COR-L47 (cell line): ENCODE measurements around the gene PCBP3.
"Not testable (repeated sequence)": the region's sequence is repeated elsewhere in the genome, so short reads cannot be mapped to it uniquely, and the experiment has no call there.

ENCODE experiments used
- DNase-seq: peaks from one replicate; lab custom pipeline; 2025; lab: John Stamatoyannopoulos, UW

PCBP3 gene

DNA sequence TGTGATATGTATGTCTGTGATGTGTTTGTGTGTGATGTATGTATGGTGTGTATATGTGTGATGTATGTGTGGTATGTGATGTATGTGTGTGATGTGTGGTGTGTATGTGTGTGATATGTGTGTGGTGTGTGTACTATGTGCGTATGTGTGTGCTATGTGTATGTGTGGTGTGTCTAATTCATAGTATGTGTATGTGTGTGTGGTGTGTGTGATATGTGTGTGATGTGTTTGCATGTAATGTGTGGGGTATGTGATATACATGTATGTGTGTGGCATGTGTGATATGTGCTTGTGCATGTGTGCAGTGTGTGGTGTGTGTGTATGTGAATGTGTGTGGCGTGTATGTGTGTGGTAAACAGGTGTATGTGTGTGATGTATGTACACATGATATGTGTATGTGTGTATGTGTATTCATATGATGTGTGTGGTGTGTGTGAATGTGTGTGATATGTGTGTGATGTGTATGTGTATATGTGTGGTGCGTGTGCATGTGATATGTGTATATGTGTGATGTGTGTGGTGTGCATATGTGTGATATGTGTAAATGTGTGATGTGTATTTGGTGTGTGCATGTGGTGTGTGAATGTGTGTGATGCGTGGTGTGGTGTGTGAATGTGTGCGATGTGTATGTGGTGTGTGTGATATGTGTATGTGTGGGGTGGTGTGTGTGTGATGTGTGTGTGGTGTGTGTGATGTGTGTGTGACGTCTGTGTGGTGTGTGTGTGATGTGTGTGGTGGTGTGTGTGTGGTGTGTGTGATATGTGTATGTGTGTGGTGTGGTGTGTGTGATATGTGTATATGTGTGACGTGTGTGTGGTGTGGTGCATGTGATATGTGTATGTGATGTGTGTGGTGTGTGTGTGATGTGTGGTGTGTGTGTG lies 8.0 kb upstream of the PCBP3 start:
- DNase-seq: no peak

DNA sequence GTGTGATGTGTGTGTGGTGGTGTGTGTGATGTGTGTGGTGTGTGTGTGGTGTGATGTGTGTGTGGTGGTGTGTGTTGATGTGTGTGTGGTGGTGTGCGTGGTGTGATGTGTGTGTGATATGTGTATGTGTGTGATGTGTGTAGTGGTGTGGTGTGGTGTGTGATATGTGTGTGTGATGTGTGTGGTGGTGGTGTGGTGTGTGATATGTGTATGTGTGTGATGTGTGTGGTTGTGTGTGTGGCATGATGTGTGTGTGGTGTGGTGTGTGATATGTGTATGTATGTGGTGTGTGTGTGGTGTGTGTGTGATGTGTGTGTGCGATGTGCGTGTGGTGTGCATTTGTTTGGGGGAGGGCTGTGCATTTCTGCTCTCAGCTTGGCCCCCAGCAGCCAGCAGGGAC lies 7.1 kb upstream of the PCBP3 start:
- no peak for DNase-seq

GRCh38 chr21:45636951-45637646 lies 6.4 kb upstream of the PCBP3 start:
- DNase-seq: no peak

GRCh38 chr21:45637883-45638282 lies 5.6 kb upstream of the PCBP3 start:
- DNase-seq: no peak

DNA sequence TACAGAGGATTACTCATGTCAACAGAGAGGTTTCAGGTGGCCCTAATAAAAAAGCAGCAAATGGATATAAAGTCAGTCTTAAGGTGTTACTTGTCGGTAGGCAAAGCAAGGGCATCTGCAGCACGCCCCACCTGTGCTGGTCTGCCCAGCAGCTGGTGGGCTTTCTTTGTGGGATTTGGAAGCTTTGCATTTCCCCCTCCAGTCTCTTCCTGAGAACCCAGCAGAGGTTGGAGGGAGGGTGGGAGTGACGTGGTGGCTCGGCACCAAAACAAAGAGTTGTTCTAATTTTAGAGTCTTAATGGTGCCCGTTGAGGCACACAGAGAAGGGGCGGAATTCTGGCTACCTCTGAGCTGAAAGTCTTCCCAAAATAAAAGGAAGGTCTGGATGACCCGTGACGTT lies 4.8 kb upstream of the PCBP3 start:
- no peak for DNase-seq

DNA sequence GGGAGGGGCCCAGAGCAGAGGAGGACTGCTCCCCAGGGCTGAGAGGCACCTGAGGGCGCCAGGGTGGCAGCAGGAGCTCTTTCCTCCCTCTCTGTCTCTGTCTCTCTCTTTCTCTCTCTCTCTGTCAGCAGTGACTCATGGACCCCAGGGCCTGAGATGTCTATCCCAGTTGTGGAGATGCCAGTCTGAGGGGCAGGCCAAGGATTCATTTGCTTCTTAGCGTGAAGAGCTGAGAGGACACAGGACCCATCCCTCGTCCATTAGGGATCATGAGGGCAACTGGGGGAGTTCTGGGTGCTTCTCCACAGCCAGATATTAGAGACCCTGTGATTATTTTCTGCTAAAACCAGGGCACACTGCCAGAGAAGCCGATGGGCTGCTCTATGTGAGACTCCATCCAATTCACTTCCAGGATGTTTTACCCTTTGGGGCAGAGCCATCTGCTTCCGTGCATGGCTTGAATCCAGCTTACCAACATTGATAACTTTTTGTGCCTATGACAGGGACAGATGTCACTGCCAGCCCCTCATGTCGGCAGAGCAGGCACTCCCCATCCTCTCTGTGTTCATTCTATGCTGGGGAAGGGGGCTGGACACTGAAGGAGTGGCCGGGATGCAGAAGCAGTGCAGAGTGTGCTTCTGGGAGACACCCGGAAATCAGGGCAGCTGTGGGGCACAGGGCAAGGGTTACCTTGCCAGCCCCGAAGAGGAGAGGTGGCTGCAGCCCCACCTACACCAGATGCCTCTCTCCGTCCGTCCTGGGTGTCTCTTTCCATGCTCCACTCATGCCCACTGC lies 4.1 kb upstream of the PCBP3 start:
- no peak for DNase-seq

DNA sequence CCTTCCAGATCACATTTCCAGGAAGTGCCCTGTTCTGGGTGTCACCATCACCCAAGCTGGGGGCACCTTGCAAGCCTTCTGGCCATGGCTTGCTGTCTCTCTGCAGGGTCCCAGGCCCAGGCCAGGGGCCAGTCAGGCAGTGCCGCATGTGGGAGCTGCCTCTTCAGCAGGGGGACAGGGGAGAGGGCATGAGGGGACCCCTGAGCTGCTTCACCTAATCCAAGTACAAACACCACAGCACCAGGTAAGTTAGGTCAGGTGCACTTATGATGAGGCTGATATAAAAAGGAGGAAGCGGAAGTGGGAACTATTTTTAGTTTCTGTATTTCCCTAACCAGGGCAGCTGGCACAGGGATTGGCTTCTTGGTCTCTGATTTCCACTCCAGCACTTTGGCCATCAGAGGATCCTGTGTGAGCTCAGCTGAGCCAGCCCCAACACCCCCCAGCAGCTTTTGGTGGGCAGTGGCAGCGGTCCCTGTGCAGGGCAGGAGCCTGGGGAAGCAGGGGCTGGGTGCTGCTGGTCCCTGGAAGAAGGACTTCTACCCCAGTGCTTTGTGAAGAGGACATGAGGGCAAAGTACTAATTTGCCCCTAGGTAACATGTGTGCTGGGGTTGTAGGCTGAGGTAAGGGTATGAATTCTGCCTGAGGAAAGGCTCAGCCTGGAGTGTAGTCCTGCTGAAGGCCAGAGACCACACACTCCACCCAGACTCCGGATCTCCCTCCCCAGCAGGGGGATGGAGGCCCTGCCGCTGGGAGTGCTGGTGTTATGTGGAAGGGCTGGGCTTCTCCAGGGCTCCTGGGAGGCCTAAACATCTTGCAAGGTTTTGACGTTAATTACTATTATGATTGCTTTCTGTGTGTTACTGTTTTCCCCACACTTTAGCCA lies 3.3 kb upstream of the PCBP3 start:
- DNase-seq: no peak

DNA sequence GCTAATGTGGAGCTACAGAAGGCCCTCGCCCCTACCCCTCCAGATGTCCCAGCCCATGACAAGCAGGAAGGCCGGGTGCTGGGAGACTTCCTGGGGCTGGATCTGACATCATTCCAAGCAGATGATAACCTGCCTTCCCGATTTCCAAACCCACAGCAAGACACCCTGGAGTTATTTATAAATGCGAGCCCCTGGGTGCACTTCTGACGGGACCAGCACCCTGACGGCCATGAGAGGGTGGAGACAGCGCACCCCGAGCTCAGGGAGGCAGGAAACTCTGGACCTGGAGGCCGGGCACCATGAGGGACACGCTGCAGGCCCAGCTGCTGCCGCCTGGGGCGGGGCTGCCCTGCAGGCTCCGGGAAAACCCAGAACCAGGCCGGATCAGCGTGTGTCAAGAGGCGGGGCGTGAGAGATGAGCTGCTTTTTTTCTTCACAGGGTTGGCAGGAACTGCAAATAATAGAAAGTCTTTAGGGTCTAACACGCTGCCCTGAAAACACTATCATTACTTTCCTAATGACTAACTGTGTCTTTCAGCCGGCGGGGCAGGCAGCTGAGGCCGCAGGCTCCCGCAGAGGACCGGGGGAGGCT lies 2.5 kb upstream of the PCBP3 start:
- no peak for DNase-seq

- DNase-seq: no peak
Measured at GRCh38 chr21:45641480-45642035, 2.0 kb upstream of the PCBP3 start.

GRCh38 chr21:45642122-45642813 lies 1.3 kb upstream of the PCBP3 start:
- DNase-seq: no peak

- no peak for DNase-seq
Measured at GRCh38 chr21:45644041-45644906, 749 bp downstream of the PCBP3 start.

GRCh38 chr21:45651921-45652320 lies 8.4 kb downstream of the PCBP3 start:
- no peak for DNase-seq

- no peak for DNase-seq
Measured at GRCh38 chr21:45655124-45655523, 11.6 kb downstream of the PCBP3 start.

GRCh38 chr21:45656114-45656513 lies 12.6 kb downstream of the PCBP3 start:
- not testable (repeated sequence) for DNase-seq

DNA sequence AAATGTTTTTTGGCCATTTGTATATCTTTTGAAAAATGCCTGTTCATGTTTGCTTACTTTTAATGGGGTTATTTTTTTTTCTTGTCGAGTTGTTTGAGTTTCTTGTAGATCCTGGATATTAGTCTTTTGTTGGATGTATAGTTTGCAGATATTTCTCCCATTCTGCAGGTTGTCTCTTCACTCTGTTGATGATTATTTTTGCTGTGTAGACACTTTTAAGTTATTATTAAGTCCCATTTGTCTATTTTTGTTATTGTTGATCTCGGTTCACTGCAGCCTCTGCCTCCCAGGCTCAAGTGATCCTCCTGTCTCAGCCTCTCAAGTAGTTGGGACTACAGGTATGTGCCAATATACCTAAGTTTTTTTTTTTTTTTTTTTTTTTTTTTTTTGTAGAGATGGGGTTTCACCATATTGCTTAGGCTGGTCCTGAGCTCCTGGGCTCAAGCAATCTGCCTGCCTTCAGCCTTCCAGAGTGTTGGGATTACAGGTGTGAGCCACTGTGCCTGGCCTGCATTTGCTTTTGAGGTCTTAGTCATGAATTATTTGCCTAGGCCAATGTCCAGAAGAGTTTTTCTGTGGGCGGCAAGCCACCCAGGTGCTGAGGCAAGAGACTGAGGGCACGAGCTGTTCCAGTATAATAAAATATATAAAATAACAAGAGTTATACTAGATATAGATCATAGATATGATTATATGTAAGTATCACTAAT lies 18.5 kb downstream of the PCBP3 start:
- not testable (repeated sequence) for DNase-seq

DNA sequence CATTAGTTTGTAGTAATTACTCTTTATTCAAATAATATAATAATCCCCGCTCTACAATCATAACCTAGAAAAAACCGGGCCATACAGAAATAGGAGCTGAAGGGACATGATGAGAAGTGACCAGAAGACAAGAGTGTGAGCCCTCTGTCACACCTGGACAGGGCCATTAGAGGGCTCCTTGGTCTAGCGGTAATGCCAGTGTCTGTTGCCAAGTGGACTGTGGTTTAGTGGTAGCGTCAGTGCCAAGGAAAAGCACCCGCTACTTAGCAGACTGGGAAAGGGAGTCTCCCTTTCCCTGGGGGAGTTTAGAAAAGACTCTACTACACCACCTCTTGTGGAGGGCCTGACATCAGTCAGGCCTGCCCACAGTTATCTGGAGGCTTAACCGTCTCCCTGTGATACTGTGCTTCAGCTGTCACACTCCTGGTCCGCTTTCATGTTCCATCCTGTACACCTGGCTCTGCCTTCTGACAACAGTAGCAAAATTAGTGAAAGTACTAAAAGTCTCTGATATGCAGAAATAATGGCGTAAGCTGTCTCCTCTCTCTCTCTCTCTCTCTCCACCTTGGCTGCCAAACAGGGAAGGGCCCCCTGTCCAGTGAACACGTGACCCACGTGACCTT lies 19.2 kb downstream of the PCBP3 start:
- not testable (repeated sequence) for DNase-seq

DNA sequence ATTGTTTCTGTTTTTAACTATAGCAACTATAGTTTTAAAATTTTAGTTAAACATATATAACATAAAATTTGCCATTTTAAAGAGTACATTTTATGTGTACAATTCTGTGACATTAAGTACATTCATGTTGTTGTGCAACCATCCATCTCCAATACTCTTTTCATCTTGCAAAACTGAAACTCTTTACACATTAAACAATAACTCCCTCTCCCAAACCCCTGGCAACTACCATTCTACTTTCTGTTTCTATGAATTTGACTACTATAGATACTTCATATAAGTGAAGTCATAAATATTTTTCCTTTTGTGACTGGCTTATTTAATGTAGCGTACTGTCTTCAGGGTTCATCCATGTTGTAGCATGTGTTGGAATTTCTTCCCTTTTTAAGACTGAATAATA lies 25.9 kb downstream of the PCBP3 start:
- no peak for DNase-seq

DNA sequence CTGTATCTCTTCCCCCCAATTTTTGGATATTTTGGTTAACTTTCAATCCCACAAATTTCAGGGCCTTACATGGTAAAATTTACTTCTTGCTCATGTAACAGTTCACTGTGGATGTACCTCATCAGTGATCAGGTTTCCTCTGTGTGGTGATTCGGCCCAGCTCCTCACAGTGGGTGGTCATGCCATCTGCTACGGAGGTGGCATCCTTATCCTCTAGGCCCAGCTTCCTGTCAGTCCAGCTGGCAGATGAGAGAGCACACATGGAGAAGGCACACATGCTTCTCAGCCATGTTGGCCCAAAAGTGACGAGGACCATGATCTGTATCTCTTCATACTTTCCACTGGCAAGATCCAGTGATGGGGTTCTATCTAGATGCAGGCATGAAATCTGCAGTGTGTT lies 27.2 kb downstream of the PCBP3 start:
- DNase-seq: no peak
